ENCODE results near the gene CCM2. TPM values are rescaled to one million over a fixed set of nuclear protein-coding genes. Genes with fewer than 3 reads are reported as not detected.

Gene CCM2
- total RNA-seq, 2 experiments from 2014 or later, result 58.9 to 89.1 TPM

DNA sequence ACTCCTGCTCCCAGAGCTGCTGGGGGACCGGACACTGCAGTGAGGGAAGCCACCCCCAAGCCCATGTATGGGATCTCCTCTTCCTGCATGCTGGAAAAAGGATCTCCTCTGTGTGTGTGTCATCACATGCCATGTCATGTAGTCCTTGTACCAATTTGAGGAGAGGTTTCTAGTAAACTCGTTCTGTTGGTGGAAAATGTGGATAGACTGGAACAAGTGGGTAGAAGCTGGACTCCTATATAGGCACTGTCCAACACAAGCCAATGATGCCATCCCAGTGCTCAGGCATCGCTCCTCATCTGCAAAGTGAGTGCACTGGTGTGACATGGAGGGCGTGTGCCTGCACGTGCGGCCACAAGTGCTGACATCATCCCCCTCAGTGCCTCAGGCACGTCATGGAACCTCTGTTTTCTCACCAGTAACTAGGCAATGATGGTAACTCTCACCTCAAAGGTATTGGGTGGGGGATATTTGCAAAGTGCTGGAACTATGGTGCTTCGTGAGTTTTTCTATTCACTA lies 40.5 kb upstream of the CCM2 start:
- H3K4me1 ChIP-seq (ENCODE audit: insufficient read depth, low read length, poor library complexity, severe bottlenecking), result peaks cover 8% of the 10 kb centered on the region
- H3K4me2 ChIP-seq (ENCODE audit: low read length), result no peak overlapping the region
- H3K4me3 ChIP-seq (ENCODE audit: low read depth, low read length, poor library complexity, severe bottlenecking), result no peak overlapping the region
- CTCF ChIA-PET (ENCODE audit: unreplicated experiment), result no interaction called here
- H4K20me1 ChIP-seq (ENCODE audit: insufficient read depth, low read length), result no peaks in the 10 kb centered on the region
- no peaks in the 10 kb centered on the region for H3K36me3 ChIP-seq (ENCODE audit: insufficient read depth, low read length)
- BruUV-seq (replicated peaks), result no TSS peak
- TF ChIP-seq, protein P1, sequence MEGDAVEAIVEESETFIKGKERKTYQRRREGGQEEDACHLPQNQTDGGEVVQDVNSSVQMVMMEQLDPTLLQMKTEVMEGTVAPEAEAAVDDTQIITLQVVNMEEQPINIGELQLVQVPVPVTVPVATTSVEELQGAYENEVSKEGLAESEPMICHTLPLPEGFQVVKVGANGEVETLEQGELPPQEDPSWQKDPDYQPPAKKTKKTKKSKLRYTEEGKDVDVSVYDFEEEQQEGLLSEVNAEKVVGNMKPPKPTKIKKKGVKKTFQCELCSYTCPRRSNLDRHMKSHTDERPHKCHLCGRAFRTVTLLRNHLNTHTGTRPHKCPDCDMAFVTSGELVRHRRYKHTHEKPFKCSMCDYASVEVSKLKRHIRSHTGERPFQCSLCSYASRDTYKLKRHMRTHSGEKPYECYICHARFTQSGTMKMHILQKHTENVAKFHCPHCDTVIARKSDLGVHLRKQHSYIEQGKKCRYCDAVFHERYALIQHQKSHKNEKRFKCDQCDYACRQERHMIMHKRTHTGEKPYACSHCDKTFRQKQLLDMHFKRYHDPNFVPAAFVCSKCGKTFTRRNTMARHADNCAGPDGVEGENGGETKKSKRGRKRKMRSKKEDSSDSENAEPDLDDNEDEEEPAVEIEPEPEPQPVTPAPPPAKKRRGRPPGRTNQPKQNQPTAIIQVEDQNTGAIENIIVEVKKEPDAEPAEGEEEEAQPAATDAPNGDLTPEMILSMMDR (conservative IDR thresholded peaks at IDR 0.05; ENCODE audit: low read length), result no peak
- no peak for TF ChIP-seq EZH2phosphoT487 (IDR thresholded peaks at IDR 0.05; ENCODE audit: borderline replicate concordance, low read depth, low read length)
- H3K9me2 ChIP-seq (ENCODE audit: insufficient read depth, low read length), result no peaks in the 10 kb centered on the region
- no peak overlapping the region for H2AFZ ChIP-seq (ENCODE audit: low read length)
- no peak overlapping the region for H3K27ac ChIP-seq (ENCODE audit: low read depth, low read length, poor library complexity, severe bottlenecking)
- intact Hi-C loops (cut with micrococcal nuclease; ENCODE audit: unreplicated experiment), result no loop called here
- H3K79me2 ChIP-seq (ENCODE audit: insufficient read depth, low read depth, low read length), result no peaks in the 10 kb centered on the region
- POLR2A ChIA-PET, result no interaction called here
- no peak for DNase-seq (ENCODE audit: low spot score)
- H3K9me3 ChIP-seq (ENCODE audit: low read length), result no peaks in the 10 kb centered on the region

DNA sequence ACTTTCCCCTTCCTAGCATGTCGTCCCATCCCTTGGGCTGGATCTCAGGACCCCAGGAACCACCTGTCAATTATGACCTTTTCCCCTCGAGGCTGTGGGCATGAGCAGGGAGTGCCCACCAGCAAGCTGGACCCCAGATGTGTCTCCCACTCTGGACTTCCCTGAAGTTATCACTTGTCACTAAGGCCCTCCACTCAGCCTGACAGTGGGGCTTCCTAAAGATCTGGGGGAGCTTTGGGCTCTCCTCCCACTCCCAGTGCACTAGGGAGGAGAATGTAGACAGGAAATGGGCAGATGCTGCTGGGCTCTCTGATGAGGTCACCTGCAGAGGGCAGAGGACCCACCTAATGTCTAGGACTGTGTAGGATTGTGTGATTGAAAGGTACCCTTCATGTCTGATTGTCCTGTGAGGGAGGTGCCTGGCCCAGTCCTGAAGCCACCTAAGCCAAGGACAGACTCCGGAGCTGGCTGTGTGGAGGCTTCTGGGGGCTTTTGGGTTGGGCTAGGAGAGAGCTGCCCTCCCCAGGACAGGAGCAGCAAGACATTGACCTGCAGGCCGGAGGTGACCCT lies 39.9 kb upstream of the CCM2 start:
- DNase-seq (ENCODE audit: low spot score), result no peak
- intact Hi-C loops (cut with micrococcal nuclease; ENCODE audit: unreplicated experiment), result no loop called here
- H3K27ac ChIP-seq (ENCODE audit: low read depth, low read length, poor library complexity, severe bottlenecking), result no peak overlapping the region
- ChIA-PET POLR2A (no interaction called here), CTCF (ENCODE audit: unreplicated experiment) (no interaction called here)
- BruUV-seq (replicated peaks), result no TSS peak
- no peaks in the 10 kb centered on the region for H3K36me3 ChIP-seq (ENCODE audit: insufficient read depth, low read length)
- no peak overlapping the region for H2AFZ ChIP-seq (ENCODE audit: low read length)
- H3K4me1 ChIP-seq (ENCODE audit: insufficient read depth, low read length, poor library complexity, severe bottlenecking), result peaks cover 8% of the 10 kb centered on the region
- no peaks in the 10 kb centered on the region for H3K79me2 ChIP-seq (ENCODE audit: insufficient read depth, low read depth, low read length)
- no peaks in the 10 kb centered on the region for H4K20me1 ChIP-seq (ENCODE audit: insufficient read depth, low read length)
- H3K4me3 ChIP-seq (ENCODE audit: low read depth, low read length, poor library complexity, severe bottlenecking), result no peak overlapping the region
- no peaks in the 10 kb centered on the region for H3K9me3 ChIP-seq (ENCODE audit: low read length)
- H3K4me2 ChIP-seq (ENCODE audit: low read length), result no peak overlapping the region
- H3K9me2 ChIP-seq (ENCODE audit: insufficient read depth, low read length), result no peaks in the 10 kb centered on the region
- TF ChIP-seq, protein P1 (conservative IDR thresholded peaks at IDR 0.05; ENCODE audit: low read length), result no peak
- TF ChIP-seq EZH2phosphoT487 (IDR thresholded peaks at IDR 0.05; ENCODE audit: borderline replicate concordance, low read depth, low read length), result no peak

DNA sequence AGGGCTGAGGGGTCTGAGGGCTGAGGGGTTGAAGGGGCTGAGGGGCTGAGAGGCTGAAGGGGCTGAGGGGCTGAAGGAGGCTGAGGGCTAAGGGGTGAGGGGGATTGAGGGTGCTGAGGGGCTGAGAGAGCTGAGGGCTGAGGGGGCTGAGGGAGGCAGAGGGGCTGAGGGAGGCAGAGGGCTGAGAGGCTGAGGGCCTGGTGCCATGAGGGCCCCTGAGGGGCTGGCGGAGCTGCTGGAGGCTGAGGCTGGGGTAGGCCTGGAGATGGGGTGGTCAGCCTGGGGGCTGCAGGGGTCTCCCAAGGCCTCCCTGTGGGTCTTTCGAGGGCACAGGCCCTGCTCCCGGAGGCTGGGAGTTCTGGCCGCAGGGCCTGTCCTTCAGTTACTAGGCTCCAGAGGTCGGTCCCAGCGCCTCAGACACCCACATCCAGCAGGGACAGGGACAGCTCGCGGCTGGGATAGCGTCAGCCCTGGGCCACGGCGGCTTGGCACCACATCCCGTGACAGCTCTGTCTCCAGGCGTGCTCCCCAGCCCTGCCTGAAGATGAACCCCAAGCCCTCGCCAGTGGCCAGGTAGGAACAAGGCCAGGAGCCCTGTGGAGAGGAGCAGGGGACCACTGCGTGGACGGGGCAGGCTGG lies 38.0 kb upstream of the CCM2 start:
- BruUV-seq (replicated peaks), result no TSS peak
- Histone ChIP-seq H4K20me1 (ENCODE audit: insufficient read depth, low read length) (no peaks in the 10 kb centered on the region), H3K9me2 (ENCODE audit: insufficient read depth, low read length) (no peaks in the 10 kb centered on the region), H3K9me3 (ENCODE audit: low read length) (no peaks in the 10 kb centered on the region), H3K27ac (ENCODE audit: low read depth, low read length, poor library complexity, severe bottlenecking) (no peak overlapping the region), H2AFZ (ENCODE audit: low read length) (no peak overlapping the region), H3K4me3 (ENCODE audit: low read depth, low read length, poor library complexity, severe bottlenecking) (no peak overlapping the region), H3K36me3 (ENCODE audit: insufficient read depth, low read length) (no peaks in the 10 kb centered on the region), H3K4me1 (ENCODE audit: insufficient read depth, low read length, poor library complexity, severe bottlenecking) (peaks cover 9% of the 10 kb centered on the region), H3K79me2 (ENCODE audit: insufficient read depth, low read depth, low read length) (no peaks in the 10 kb centered on the region), H3K4me2 (ENCODE audit: low read length) (no peak overlapping the region)
- ChIA-PET CTCF (ENCODE audit: unreplicated experiment) (interaction anchor here (0.6 kb wide), 1 partner anchor 34 kb away, joined by 9 read pairs; no protein-coding TSS in a partner anchor), POLR2A (interaction anchor here (0.5 kb wide), 1 partner anchor 126 kb away, joined by 3 read pairs; no protein-coding TSS in a partner anchor)
- TF ChIP-seq EZH2phosphoT487 (IDR thresholded peaks at IDR 0.05; ENCODE audit: borderline replicate concordance, low read depth, low read length), result no peak
- TF ChIP-seq, protein P1 (conservative IDR thresholded peaks at IDR 0.05; ENCODE audit: low read length), result no peak
- no peak for DNase-seq (ENCODE audit: low spot score)
- intact Hi-C loops (cut with micrococcal nuclease; ENCODE audit: unreplicated experiment), result no loop called here
